ENCODE data around the gene IP6K2.

Gene IP6K2

DNA sequence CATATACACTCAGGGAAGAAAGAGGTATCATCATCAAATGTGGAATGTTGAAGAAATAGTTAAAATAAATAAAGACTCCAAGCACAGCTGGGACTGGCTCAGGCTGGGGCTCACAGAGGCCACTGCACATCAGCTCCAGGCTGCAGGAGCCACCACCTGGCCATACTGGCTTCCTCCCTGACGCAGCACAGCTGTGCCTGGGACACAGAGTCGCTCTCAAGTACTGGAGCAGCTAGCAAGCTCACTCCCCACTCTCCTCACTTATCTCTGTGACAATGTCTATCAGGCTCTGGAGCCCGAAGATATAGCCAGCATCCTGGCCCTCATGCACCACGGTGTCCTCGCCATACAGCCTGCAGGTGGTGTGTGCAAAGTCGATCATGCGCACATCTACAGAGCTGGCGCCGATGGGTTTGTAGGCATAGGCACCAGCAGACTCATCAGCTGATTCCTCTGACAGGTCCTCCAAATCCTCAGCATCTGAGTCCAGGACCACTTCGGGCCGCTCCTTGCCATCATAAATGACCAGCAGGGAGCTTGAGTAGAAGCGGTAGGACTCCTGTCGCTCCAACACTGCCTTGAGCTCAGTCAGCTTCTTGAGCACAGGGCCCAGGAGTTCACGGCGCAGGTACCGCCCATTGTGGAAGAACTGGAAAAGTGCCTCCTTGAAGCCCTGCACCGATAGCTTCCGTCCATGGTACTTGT lies 28.8 kb downstream of the IP6K2 start:
- DNase-seq: no peak

DNA sequence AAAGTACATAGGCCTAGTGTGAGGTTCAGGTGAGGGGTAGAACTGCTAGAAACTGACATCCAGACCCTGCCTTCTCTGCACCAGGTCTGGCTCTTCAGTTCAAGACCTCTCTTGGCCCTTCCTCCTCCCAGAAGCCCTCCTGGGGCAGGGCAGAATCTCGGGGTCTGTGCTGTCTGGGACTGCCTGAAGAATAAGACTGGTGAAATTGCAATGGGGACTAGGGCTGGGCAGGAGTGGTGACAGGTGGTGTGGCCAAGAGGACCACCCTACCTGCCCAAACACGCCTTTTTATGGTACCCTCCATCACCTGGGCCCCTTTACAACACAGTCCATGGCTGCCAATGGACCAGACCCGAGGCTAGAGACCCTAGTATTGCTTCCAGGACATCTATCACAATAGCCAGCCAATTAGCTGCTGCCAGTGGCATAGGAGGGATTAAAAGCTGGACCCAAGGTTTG lies 29.8 kb downstream of the IP6K2 start:
- DNase-seq: no peak

DNA sequence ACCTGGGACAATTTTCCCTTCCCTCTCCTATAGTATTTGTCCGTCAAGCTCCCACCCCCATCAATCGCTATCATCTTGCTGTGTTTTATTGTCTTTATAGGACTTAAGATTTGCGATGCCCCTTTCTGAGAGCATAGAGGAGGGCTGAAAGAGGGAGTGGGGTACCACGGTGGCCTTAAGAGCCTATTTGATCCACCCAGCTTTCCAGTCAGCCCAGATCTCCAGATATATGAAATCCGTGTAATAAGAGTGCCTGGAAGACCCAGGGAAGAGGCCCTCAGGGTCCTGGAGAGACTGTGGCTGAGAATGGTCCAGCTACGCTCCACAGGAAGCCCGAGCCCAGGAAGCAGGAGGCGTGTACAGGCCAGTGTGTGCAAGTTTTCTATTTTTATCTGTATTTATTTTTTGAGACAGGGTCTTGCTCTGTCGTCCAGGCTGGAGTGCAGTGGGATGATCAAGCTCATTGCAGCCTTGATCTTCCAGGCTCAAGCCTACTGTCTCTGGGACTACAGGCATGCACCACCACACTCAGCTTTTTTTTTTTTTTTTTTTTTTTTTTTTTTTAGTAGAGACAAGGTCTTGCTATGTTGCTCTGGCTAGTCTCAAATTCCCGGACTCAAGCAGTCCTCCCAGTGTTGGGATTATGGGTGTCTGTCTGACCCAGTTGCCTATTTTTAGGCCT lies 30.3 kb downstream of the IP6K2 start:
- no peak for DNase-seq

DNA sequence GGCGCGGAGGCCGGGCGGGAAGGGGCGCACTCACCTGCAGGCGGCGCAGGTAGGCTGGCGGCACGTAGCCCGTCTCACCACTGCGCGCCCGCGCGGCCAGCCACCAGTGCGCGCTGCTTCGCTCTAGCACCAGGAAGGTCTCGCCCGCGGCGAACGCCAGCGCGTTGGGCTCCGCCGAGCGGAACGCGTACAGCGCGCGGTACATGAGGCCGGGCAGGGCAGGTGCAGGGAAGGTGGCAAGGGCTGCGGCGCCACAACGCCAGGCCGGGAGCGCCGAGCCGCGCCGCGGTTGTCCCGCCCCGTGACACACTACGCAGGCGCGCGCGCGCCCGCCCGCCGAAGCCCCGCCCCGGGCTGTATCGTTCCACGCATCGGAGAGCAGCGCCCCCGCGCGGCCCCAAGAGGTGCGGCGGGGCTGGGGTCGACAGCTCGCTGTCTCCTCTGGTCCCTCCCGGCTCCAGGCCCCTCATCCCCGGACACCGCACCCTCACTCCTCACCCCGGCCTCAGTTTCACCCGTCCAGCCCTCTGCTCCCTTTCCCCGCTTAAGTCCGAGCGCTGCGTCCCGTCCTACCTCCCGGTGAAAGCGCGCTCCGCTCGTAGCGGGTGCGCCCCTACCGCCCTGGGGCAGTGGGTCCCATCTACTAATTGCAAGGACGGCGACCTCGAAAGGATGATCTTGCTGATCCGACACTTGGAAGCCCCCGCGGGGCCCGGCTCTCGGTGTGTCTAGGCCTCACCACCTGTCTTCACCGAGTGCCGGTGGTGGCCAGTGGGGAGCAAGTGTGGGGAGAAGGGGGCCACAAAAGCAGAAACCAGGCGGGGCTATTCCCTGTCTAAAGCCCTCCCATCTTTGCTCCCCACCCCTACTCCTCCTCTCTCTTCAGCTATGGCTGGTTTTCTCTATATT lies 31.2 kb downstream of the IP6K2 start, which contains the start of gene NCKIPSD:
TSS of gene NCKIPSD (minus strand) at position 313 of the 909 bp plus-strand sequence. CDS start at position 205, 108 bp downstream.
- peak; percentile 39 for DNase-seq

DNA sequence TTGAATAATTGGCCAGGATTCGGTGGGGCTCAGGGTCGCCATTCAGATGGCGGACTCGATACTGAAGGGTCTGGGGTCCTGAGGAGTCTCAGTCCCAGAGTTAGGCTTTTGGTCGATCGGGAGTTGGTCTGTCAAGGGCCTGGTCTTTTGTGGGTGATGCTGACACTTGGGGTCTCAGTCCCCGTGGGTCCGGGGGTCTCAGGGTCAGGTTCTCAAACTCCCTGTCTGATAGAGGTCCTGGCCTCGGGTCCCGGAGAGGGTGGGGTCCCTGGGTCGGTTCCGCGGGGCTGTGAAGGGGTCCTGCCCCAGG lies 31.8 kb downstream of the IP6K2 start:
- DNase-seq: no peak

DNA sequence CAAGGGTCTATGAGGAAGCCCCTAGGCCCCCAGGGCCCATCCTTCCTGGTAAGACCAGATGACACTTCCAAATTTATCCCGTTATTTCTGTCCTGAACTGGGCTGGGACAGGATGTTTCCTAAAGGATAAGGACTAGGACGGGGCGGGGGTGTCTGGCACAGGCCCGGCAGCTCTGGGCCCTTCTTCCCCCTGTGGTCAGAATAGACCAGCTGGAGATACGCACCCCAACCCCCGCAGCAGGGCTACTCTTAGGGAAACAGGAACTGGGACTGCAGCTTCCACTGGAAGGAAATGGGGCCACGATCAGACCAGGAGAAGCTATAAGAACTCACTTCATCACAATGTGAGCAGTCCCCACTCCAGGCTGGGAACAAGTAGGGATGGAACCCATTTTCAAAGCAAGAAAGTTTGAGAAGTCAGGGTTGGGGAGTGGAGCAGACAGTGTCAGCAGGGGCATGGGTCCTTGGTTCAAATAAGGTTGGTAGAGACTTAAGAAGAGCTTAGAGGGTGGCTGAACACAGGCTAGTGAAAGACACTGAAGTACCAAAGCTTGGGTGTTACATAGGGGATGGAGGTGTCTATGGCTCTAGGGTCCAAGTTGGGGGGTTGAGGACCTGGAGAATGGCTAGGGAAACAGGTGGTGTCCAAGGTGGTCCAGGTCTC lies 32.4 kb downstream of the IP6K2 start:
- no peak for DNase-seq

DNA sequence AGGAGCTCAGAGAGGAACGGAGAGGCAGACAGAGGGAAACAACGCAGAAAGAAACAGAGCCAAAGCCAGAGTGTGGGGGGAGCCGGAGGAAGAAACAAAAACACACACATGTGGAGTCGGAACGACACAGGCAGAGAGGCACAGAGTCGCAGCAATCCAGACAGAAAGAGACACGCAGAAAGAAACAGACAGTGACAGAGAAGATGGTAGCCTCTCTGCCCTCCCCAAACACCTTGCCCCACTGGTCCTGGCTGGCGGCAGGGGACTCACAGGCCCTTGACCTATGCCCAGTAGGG lies 33.0 kb downstream of the IP6K2 start:
- no peak for DNase-seq

DNA sequence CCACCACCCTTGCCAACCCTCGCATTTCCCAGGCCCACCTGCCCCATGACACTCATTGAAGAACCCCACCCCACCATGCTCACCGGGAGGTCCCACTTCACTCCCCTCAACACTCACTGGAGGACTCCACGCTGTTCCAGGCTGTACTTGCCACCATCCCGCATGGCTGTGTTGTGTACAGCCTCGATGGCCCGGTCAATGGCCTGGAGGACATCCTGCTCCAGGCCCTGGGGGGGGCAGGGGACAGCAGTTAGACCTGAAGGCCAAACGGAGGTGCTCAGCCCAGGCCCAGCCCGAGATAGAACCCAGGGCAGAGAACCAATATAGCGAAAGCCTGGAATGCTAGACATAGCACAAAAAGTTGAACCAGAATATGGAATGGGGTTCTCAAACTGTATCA lies 34.2 kb downstream of the IP6K2 start:
- DNase-seq: no peak

DNA sequence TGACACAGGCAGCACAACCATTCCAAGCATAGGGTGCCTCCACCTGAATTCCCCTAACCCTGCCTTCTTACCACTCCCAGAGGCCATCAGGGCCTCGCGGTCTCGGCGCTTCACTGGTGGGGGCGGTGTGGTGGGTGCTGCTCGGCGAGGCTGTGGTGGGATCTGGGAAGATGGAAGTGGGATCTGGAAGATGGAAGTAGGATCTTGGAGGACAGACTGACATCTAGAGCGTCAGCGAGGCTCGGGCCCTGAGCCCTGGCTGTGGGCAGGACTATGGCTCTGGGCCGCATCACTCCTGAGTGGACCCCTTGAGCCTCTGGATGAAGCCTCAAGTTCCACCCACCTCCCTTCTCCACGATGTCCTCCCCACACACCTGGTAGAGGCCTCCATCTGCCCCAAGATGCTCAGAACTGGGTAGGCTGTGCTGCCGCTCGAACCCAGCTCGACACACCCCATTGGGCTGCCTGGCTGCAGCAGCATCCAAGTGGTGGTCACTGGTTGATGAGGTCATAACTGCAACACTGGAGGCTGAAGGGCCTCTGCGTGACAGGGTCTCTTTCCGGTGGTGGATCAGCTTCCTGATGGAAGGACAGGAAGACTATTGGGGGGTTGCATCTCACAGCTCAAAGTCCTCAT lies 34.9 kb downstream of the IP6K2 start:
- DNase-seq: no peak

DNA sequence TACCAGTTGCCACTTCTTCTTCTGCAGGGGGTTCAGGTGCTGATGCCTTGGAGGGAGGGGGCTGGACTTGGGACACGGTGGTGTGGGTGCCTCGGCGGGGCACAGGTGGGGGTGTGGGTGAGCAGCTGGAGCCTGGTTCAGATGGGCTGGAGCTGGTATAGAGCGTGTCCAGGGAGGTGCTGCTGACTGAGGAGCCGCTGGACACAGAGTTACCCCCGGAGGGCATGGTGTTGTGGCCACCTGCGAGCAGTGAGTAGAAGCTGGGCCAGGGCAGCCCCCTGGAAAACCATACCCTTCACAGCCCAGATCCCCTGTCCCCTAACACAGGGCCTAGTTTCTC lies 35.5 kb downstream of the IP6K2 start:
- DNase-seq: no peak

DNA sequence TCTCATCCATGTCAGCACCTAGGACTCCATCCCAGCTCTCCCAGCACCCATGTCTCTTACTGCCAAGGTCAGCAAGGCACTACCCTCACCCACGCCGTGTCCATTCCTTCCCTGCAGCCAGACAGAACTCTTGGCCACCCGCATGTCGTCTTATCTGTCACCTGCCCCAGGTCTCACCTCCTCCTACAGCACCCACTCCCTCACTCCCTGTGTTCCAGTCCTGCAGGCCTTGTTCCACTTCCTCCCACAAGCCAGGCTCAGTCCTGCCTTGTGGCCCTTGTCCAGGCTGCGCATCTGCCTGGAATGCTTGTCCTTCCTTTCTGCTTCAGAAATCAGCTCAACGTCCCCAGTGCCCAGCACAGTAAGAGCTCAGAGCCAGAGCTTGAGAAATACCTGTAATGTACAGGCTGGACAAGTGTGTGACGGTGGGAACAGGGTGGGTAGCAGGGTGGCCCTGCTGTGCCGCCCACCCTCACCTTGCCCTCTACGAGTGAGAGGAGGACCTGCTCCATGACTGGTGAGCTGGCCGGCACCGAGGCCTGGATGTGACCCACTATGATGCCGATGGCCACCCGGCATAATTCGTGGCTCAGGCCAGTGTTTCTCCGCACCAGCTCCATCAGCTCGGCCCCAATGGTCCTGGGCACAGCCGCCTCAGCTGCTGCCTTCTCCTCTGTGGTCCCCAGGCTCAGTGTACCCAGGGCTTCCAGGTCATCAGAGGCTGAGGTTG lies 36.0 kb downstream of the IP6K2 start:
- no peak for DNase-seq

DNA sequence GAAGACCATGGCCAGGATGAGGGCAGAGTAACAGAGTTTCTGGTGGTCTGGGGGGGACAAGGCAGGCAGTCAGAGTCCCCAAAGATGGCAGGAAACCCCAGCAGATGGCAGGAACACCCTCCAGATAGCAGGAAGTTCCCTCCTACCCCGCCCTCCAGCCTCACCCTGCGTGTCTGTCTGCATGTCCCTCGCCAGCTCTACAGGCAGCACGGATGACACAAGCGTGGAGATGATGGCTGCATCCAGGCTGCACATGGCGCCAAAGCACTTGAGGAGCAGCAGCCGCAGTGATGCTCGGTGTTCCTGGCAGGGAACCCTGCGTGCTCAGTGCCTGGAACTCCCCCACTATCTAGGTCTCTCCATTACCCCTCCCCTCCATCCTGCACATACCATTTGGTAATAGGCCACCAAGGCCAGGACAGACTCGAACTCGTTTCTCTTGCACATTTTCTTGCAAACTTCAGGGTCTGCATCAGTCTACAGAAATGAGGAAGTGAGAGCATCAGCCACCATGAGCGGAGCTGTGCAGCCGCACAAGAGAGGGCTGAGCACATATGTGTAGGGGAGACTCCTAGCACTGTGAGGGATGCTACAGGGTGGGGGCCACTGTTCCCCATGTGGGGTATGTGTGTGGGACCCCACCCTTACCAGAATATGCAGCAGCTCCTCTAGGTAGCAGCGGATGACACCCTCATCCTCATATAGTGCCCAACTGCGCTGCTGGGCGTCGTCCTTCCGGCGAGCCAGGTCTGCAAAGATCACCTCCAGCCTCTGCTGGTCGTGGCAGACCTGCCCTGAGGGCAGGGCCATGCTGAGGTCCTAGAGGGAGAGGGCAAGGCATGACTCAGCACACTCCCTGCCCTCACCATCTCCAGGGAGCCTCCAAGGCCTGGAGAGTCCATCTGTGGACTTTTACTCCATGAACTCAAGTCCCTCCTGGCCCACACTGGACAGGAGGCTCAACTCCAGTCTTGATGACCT lies 37.3 kb downstream of the IP6K2 start:
- DNase-seq: no peak

DNA sequence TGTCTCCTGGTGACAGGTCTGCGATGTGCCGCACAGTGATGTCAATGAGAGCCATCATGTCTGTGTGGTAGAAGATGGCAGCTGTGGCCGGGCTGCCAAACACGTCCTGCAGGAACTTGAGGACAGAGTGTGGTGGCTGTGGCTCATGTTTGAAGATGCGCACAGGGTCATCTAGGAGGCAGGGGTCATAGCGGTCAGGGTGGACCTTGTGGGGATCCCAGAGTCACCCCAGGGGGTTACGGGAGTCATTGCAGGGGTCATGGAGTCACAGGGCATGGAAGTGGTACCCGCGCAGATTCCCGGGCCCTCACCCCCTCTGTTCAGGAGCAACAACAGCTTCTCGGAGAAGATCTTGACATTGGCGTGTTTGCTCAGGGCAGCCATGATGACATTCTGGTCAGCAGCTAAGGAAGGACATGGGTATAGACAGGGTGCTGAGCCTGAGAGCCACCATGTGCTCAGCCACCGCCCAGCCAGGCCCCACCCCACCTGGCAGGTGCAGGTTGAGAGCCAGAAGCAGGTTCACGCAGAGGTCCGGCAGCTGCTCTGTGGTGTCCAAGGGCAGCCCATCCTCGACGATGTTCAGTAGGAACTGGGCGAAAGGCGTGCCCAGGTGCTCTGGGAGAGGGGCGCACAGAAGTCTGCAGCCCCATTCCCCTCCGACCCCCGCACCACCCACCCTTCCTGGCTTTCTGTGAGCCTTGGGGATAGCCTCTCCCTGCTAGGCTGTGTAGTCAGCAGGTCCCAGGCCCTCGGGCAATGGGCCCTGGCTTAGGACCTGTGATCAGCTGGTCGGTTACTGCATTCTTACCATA lies 38.2 kb downstream of the IP6K2 start:
- DNase-seq: no peak

DNA sequence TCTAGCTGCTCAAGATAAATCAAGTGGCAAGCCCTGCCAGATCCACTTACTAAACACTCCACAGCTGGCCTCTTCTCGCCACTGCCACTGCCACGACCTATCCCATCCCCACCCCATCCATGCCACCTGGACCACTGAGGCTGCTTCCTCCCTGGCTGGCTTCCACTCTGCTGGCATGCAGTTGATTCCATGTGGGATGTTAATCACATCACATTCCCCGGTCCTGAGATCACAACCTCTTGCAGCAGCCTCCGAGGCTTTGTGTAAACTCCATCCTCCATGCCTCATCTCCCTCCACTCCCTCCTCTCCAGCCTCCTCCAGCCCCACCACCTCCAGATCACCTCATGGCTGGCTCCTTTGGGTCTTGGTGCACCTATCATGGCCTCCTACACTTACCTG lies 39.0 kb downstream of the IP6K2 start:
- no peak for DNase-seq

DNA sequence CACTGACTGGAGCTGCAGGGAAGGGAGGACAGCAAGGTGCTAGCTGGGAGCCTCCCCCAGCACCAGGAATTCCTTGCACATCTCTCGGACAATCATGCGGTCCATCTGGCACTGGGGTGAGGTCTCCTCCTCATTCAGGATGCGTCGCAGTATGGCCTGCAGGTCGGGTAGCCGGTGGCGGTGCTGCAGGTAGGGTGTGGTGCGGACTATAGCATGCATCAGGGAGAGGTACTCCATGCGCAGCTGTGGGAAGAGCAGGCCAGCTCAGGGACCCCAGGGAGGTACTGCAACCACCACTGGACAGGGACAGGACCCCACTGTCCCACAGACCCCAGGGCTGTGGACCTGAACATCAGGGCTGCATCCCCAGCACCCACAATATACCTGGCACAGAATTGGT lies 42.5 kb downstream of the IP6K2 start:
- DNase-seq: no peak

DNA sequence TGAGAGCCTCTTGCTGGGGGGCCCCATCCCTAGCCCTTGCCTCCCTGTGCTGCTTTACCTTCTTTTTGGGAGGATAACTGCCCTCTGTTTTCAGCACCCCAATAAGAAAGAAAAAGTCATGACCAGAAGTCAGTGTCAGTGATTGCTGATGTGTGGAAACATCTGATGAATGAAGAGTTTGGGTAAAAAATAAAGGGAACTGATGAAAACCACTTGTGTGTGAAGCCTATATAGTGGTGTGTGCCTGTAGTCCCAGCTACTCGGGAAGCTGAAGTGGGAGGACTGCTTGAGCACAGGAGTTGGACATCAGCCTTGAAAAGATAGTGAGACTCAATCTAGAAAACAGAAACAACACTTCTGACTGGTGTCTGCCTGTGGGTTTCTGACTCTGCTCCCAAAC lies 44.5 kb downstream of the IP6K2 start:
- no peak for DNase-seq

DNA sequence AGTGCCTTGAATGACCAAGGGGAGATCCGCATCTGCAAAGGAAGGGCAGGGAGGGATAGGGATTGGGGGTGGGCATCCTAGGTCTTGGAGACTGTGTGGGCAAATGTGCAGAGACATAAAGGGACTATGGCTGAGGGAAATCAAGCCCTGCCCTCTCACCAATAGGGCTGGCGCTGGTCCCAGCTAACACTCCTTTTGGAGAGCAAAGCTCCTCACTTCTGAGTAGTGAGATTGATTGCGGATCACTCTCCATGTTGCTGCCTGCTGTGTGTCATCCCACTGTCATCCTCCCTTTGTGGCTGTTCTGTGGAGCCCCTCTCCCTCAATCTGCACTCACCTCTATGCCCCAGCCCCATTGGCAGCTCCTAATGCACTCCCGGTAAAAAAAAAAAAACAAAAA lies 52.1 kb downstream of the IP6K2 start:
- peak; percentile 38 for DNase-seq

DNA sequence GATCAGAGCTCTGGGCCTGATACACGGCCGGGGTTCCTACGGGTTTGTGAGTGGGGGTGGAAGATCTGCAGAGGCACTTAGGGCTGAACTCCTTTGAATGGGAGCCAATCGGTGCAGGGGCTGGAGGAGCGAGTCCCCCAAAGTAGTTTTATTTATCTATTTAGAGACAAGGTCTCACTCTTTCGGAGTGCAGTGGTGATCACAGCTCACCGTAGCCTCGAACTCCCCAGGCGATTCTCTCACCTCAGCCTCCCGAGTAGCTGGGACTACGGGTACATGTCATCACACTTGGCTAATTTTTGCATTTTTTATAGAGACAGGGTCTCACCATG lies 52.7 kb downstream of the IP6K2 start:
- DNase-seq: no peak

DNA sequence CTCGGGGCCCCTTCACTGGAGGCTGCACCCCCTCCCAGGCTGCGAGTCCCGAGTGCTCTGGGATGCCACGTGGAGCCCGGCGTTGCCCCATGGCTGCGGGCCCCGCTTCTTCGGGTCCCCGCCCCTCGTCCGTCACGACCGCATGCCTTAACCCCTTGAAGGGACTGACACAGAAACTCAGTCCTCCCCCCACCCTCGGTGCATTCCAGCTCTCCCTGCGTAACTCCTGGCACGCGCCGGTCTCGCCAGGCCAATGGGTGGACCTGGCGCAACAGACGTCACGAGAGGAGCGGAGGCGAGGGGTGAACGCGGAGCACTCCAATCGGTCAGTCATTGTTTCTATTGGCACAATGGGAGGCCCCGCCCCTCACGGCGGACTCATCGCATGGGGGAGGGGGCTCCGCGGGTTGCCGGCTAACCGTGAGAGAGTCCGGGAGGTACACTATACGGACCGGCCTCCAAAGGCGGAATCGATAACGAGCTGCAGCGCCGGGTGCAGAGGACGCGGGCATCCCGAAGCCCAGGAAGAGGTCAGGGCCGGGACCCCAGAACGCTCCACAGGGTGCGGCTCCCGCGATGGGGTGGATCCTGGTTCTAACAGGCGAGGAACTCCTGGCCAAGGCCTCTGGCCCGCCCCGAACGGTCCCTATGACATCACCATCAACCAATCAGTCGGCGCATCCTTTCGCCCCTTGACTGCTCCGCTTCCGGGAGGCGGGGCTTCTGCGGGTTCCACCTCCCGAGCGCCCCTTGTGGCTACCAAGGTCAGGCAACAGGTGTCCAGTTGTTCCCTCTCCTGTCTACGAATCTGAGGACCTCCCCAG lies 53.3 kb downstream of the IP6K2 start:
- DNase-seq: peak; percentile 89

All from NCI-H2029 treated with DMSO at 0.1 percent for 48 hours (cell line).